MCF 10A (cell line): ENCODE results near the gene ACE. TPM values are rescaled to one million over a fixed set of nuclear protein-coding genes. Genes with fewer than 3 reads are reported as not detected.

Experiments used
- BruUV-seq: library from RNA; stranded (reverse); fragments of 400-500 nt; replicated peaks from 2 replicates; lab custom pipeline; 2021; lab: Mats Ljungman, UMichigan
- CTCF ChIA-PET: fragments of 300-600 bp; sonication (Branson Sonifier 250); formaldehyde crosslinking; extraction: SDS; loops from one replicate; lab custom pipeline; 2021; ENCODE audit warnings: antibody characterized with exemption, inconsistent platforms; lab: Yijun Ruan, JAX
- POLR2A ChIA-PET: fragments of 300-600, 350-650 bp; sonication (Branson Sonifier 250); formaldehyde crosslinking; extraction: SDS; loops from one replicate; lab custom pipeline; 2020; ENCODE audit warnings: antibody characterized with exemption, inconsistent platforms; lab: Yijun Ruan, JAX
- DNase-seq: peaks from one replicate; pipeline ENCODE4 v3.0.0-alpha.2; 2018; ENCODE audit not compliant: unreplicated experiment
- H3K27ac Mint-ChIP-seq: one replicate; pipeline ENCODE4 v1.8.0; 2022; ENCODE audit warnings: mild to moderate bottlenecking, low read depth, mixed read lengths; ENCODE audit not compliant: unreplicated experiment
- H3K27me3 Mint-ChIP-seq: one replicate; pipeline ENCODE4 v1.8.0; 2022; ENCODE audit warnings: mixed read lengths; ENCODE audit not compliant: insufficient read depth, unreplicated experiment
- H3K36me3 Mint-ChIP-seq: one replicate; pipeline ENCODE4 v1.8.0; 2022; ENCODE audit warnings: mild to moderate bottlenecking, moderate library complexity, mixed read lengths; ENCODE audit not compliant: insufficient read depth, unreplicated experiment
- H3K4me1 Mint-ChIP-seq: one replicate; pipeline ENCODE4 v1.8.0; 2022; ENCODE audit warnings: mixed read lengths; ENCODE audit not compliant: insufficient read depth, unreplicated experiment
- H3K4me3 Mint-ChIP-seq: one replicate; pipeline ENCODE4 v1.8.0; 2022; ENCODE audit warnings: mild to moderate bottlenecking, moderate library complexity, mixed read lengths; ENCODE audit not compliant: unreplicated experiment
- H3K9me3 Mint-ChIP-seq: one replicate; pipeline ENCODE4 v1.8.0; 2022; ENCODE audit warnings: mixed read lengths; ENCODE audit not compliant: unreplicated experiment
- CTCF ChIP-seq: fragments of 200-600 bp; IDR thresholded peaks from one replicate; pipeline ENCODE4 v1.8.0; 2022; ENCODE audit warnings: antibody characterized with exemption, mild to moderate bottlenecking; ENCODE audit not compliant: unreplicated experiment
- intact Hi-C: fragments of 100-400 bp; cut with micrococcal nuclease; formaldehyde crosslinking; loops from 2 replicates; pipeline ENCODE4 v1.14.1; 2022
- total RNA-seq: library from RNA; stranded (reverse); gene quantifications from 2 replicates; pipeline ENCODE4 v1.2.3, GENCODE V29; 2022

ACE gene
- total RNA-seq, 1 experiment from 2014 or later, result 0.30 TPM

- H3K27me3 Mint-ChIP-seq, result peaks cover 57% of the 10 kb centered on the region
- H3K9me3 Mint-ChIP-seq, result no peaks in the 10 kb centered on the region
- intact Hi-C loops, result no loop called here
- BruUV-seq, result no TSS peak
- H3K4me1 Mint-ChIP-seq, result no peaks in the 10 kb centered on the region
- TF ChIP-seq CTCF, result no peak
- CTCF ChIA-PET, result interaction anchor here (0.7 kb wide), 1 partner anchor 41 kb away, joined by 4 read pairs; no protein-coding TSS in a partner anchor
- H3K4me3 Mint-ChIP-seq, result no peak overlapping the region
- POLR2A ChIA-PET, result interaction anchor here (0.7 kb wide), 1 partner anchor 350 kb away, joined by 5 read pairs; no protein-coding TSS in a partner anchor
- no peak for DNase-seq
- H3K36me3 Mint-ChIP-seq, result no peaks in the 10 kb centered on the region
- no peak overlapping the region for H3K27ac Mint-ChIP-seq
Observed at GRCh38 chr17:63505341-63505740, 28.5 kb downstream of the ACE start.

GRCh38 chr17:63506627-63507026 lies 29.8 kb downstream of the ACE start:
- TF ChIP-seq CTCF, result no peak
- intact Hi-C loops, result no loop called here
- Mint-ChIP-seq H3K36me3 (no peaks in the 10 kb centered on the region), H3K9me3 (no peaks in the 10 kb centered on the region), H3K4me1 (no peaks in the 10 kb centered on the region), H3K27me3 (peaks cover 44% of the 10 kb centered on the region), H3K27ac (no peak overlapping the region), H3K4me3 (no peak overlapping the region)
- DNase-seq, result no peak
- ChIA-PET POLR2A (no interaction called here), CTCF (no interaction called here)
- BruUV-seq, result no TSS peak

GRCh38 chr17:63511331-63511730 lies 34.5 kb downstream of the ACE start:
- POLR2A ChIA-PET, result interaction anchor here (0.6 kb wide), 1 partner anchor 21 kb away, joined by 3 read pairs; no protein-coding TSS in a partner anchor
- intact Hi-C loops, result no loop called here
- no peak for DNase-seq
- Mint-ChIP-seq H3K27ac (no peak overlapping the region), H3K4me1 (no peaks in the 10 kb centered on the region), H3K9me3 (no peaks in the 10 kb centered on the region), H3K27me3 (peaks cover 31% of the 10 kb centered on the region), H3K36me3 (no peaks in the 10 kb centered on the region), H3K4me3 (no peak overlapping the region)
- BruUV-seq, result no TSS peak
- CTCF ChIA-PET, result interaction anchor here (1.3 kb wide), 1 partner anchor 87 kb away, joined by 3 read pairs; no protein-coding TSS in a partner anchor
- no peak for TF ChIP-seq CTCF

- CTCF ChIA-PET, result interaction anchor here (0.6 kb wide), 1 partner anchor 13 kb away, joined by 3 read pairs; no protein-coding TSS in a partner anchor
- no peaks in the 10 kb centered on the region for H3K4me1 Mint-ChIP-seq
- TF ChIP-seq CTCF, result no peak
- H3K4me3 Mint-ChIP-seq, result no peak overlapping the region
- no peaks in the 10 kb centered on the region for H3K36me3 Mint-ChIP-seq
- POLR2A ChIA-PET, result no interaction called here
- H3K9me3 Mint-ChIP-seq, result no peaks in the 10 kb centered on the region
- no TSS peak for BruUV-seq
- intact Hi-C loops, result no loop called here
- H3K27me3 Mint-ChIP-seq, result peaks cover 37% of the 10 kb centered on the region
- H3K27ac Mint-ChIP-seq, result no peak overlapping the region
- no peak for DNase-seq
Observed at GRCh38 chr17:63512388-63512787, 35.5 kb downstream of the ACE start.
